HepG2 (cell line): ENCODE results near the gene PBLD. TPM values are rescaled to one million over a fixed set of nuclear protein-coding genes. Genes with fewer than 3 reads are reported as not detected.
A peak's percentile ranks its signal among the peaks of the same experiment; 100 is the strongest.

Experiments
- AKNA ChIP-seq: sonication (generic); formaldehyde crosslinking; IDR thresholded peaks from 2 replicates; pipeline ENCODE4 v1.4.0; 2020; ENCODE audit warnings: missing genetic modification reagents, borderline replicate concordance
- ELK4 ChIP-seq: sonication (generic); formaldehyde crosslinking; IDR thresholded peaks from 2 replicates; pipeline ENCODE4 v1.9.0; 2021; ENCODE audit warnings: missing genetic modification reagents, borderline replicate concordance
- FOXA3 ChIP-seq: IDR thresholded peaks from 2 replicates; pipeline ENCODE4 v1.6.1; 2016; ENCODE audit warnings: missing genetic modification reagents, missing compliant biosample characterization
- GATA4 ChIP-seq: sonication (generic); IDR thresholded peaks from 2 replicates; pipeline ENCODE4 v1.6.1; 2016; ENCODE audit warnings: antibody characterized with exemption, low read depth, borderline replicate concordance
- HNRNPK ChIP-seq: fragments of 200-400 bp; formaldehyde crosslinking; IDR thresholded peaks from 2 replicates; pipeline ENCODE4 v1.6.1; 2018; ENCODE audit warnings: low read length, low read depth, moderate library complexity, mild to moderate bottlenecking; ENCODE audit not compliant: poor library complexity, severe bottlenecking
- HOXA5 ChIP-seq: sonication (generic); formaldehyde crosslinking; IDR thresholded peaks from 2 replicates; pipeline ENCODE4 v1.4.0; 2020; ENCODE audit warnings: missing genetic modification reagents
- IRF2 ChIP-seq: IDR thresholded peaks from 2 replicates; pipeline ENCODE4 v1.6.1; 2018; ENCODE audit warnings: missing genetic modification reagents, missing compliant biosample characterization
- MXD4 ChIP-seq: IDR thresholded peaks from 2 replicates; pipeline ENCODE4 v1.6.1; 2016; ENCODE audit warnings: mild to moderate bottlenecking, missing biosample characterization, missing genetic modification reagents
- THAP9 ChIP-seq: sonication (generic); formaldehyde crosslinking; IDR thresholded peaks from 2 replicates; pipeline ENCODE4; 2020; ENCODE audit warnings: missing genetic modification reagents, mild to moderate bottlenecking, borderline replicate concordance
- YY1 ChIP-seq: IDR thresholded peaks from 2 replicates; pipeline ENCODE4 v1.6.1; 2011; ENCODE audit warnings: low read length, low read depth, moderate library complexity, mild to moderate bottlenecking; ENCODE audit not compliant: insufficient read depth, insufficient replicate concordance
- ZBTB14 ChIP-seq: sonication (generic); formaldehyde crosslinking; IDR thresholded peaks from 2 replicates; pipeline ENCODE4 v1.4.0; 2020; ENCODE audit warnings: missing genetic modification reagents
- ZNF224 ChIP-seq: sonication (generic); formaldehyde crosslinking; IDR thresholded peaks from 2 replicates; pipeline ENCODE4 v1.5.0; 2020; ENCODE audit warnings: mild to moderate bottlenecking, missing genetic modification reagents
- ZNF501 ChIP-seq: sonication (generic); formaldehyde crosslinking; IDR thresholded peaks from 2 replicates; pipeline ENCODE4 v1.5.1; 2020; ENCODE audit warnings: mild to moderate bottlenecking, moderate library complexity, missing genetic modification reagents
- ZSCAN30 ChIP-seq: sonication (generic); formaldehyde crosslinking; IDR thresholded peaks from 2 replicates; pipeline ENCODE4 v1.5.0; 2020; ENCODE audit warnings: mild to moderate bottlenecking, missing genetic modification reagents
- polyA plus RNA-seq, 8 experiments: library from polyadenylated mRNA; depleted of rRNA in 3 of 8; stranded (reverse) in 7 of 8; unstranded in 1 of 8; fragments of >200 nt; fragmentation: Illumina TruSeq in 4 of 8; extraction: Trizol in 4 of 8; gene quantifications; 2 replicates each; pipeline versions ENCODE4 v1.2.1 to v1.2.3, GENCODE V29; 2011 to 2016; ENCODE audit warnings: low read depth in 4 of 8, missing spikeins in 1 of 8, mixed read lengths in 1 of 8; ENCODE audit not compliant: insufficient read depth in 1 of 8
- total RNA-seq, 5 experiments: library from RNA; depleted of rRNA; stranded (reverse); fragments of >200 nt; fragmentation: Illumina TruSeq; extraction: Trizol; gene quantifications; 2 replicates each; pipeline ENCODE4 v1.2.3, GENCODE V29; 2016; ENCODE audit warnings: low read depth in 1 of 5
- TF ChIP-seq, protein P1 (sequence below): sonication (generic); formaldehyde crosslinking; IDR thresholded peaks from 2 replicates; pipeline ENCODE4 v1.5.0; 2020; ENCODE audit warnings: missing genetic modification reagents, mild to moderate bottlenecking, borderline replicate concordance

Gene PBLD
- total and polyA plus RNA-seq, 2 of the 13 experiments (the other 11 are each of a cell fraction or from before 2014, with no cell fraction given) = 0.42 to 3.1 TPM

- TF ChIP-seq FOXA3 (CRISPR knock-in tag) (no peak), MXD4 (CRISPR knock-in tag) (0 out of 2 replicates have a peak, but pooled peaks have one; percentile 20), ZNF224 (no peak; the same call in 1 of the 2 replicates), ELK4 (CRISPR knock-in tag) (no peak), IRF2 (CRISPR knock-in tag) (no peak), ZSCAN30 (CRISPR knock-in tag) (0 out of 2 replicates have a peak, but pooled peaks have one; percentile 14), GATA4 (no peak), YY1 (peak; percentile 91), ZNF501 (CRISPR knock-in tag) (no peak), THAP9 (peak; percentile 100), AKNA (CRISPR knock-in tag) (no peak), HOXA5 (peak; percentile 84; the same call in 1 of the 2 replicates), HNRNPK (peak; percentile 19), ZBTB14 (peak; percentile 94)
- TF ChIP-seq, protein P1, sequence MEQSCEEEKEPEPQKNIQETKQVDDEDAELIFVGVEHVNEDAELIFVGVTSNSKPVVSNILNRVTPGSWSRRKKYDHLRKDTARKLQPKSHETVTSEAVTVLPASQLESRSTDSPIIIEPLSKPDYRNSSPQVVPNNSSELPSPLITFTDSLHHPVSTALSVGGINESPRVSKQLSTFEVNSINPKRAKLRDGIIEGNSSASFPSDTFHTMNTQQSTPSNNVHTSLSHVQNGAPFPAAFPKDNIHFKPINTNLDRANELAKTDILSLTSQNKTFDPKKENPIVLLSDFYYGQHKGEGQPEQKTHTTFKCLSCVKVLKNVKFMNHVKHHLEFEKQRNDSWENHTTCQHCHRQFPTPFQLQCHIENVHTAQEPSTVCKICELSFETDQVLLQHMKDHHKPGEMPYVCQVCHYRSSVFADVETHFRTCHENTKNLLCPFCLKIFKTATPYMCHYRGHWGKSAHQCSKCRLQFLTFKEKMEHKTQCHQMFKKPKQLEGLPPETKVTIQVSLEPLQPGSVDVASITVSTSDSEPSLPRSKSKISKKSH (CRISPR knock-in tag) = no peak
Observed at GRCh38 chr10:68332259-68333057, at the start of gene PBLD (continued).
